Hematopoietic multipotent progenitor cell treated with erythropoietin and hydrocortisone succinate and interleukin-3 and kit ligand, for 6 days (in vitro differentiated cells): ENCODE measurements around the gene AMZ1.

Experiments
- DNase-seq: peaks from one replicate; pipeline ENCODE4 v3.0.0-alpha.2; 2015

AMZ1 gene

GRCh38 chr7:2757361-2757903 is 69.4 kb downstream of the AMZ1 start:
- no peak for DNase-seq

DNA sequence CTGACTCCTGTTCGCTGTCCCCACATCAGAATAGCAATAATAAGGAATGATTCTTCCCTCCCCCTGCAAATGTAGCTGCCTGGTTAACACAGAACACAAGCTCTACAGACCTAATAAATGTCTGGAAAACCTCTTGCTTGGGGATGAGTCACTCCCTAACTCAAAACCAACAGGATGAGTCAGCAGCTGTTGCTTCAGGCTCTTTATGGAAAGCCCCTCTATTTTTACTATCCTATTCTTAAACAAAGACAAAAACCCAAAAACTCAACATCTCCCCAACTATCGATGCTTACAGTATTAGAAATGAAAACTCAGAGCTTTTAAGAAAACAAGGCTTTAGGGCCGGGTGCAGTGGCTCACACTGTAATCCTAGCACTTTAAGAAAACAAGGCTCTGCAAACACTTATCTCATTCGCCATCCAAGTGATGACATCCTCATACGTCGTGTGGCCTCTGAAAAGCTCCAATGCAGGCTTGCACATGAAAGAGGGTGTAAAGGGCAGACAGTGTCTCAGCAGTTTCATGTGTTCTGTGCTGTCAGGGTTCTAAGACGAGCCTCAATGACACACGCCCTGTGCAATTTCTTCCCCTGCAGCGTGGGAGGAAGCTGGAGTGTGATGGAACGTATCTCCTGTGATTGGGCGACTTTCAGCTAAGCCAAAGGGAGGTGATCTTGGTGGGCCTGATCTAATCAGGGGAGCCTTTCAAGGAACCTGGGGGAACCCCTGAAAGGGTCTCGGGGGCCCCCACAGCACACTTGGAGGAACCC is 70.1 kb downstream of the AMZ1 start:
- DNase-seq, result peak; percentile 94

DNA sequence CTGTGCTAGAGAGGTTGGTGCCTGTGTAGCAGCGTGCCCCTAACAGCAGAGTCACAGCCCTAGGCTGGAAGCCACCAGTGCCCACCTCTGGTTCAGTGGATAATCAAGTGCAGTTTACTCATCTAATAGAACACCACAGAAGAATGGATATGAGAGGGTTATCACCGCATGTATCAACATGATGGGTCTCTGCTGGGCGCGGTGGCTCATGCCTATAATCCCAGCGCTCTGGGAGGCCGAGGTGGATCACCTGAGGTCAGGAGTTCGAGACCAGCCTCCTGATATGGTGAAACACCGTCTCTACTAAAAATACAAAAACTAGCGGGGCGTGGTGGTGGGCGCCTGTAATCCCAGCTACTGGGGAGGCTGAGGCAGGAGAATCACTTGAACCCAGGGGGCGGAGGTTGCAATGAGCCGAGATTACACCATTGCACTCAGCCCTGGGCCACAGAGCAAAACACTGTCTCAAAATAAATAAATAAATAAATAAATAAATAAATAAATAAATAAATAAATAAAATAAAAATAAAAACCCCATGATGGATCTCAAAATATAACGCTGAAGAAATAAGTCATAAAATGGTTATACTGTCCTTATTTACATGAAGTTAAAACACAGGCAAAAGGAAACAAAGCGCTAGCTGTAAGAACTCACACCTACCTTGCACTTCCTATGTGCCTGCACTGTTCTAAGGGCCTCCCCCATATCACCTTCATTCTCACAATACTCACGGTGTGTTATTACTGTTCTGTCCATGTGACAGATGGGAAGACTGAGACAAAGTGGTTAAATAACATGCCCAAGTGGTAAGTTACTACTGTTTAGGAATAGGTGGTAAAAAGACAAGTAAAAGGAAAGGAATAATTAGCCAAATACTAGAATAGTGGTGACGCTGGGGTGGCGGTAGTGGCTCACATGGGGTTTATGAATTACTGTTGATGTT is 70.9 kb downstream of the AMZ1 start:
- no peak for DNase-seq

- no peak for DNase-seq
These were observed 71.7 kb downstream of the AMZ1 start for GRCh38 chr7:2759736-2760097.

- DNase-seq, result peak; percentile 78
These were observed 72.3 kb downstream of the AMZ1 start for GRCh38 chr7:2760098-2760889.

DNA sequence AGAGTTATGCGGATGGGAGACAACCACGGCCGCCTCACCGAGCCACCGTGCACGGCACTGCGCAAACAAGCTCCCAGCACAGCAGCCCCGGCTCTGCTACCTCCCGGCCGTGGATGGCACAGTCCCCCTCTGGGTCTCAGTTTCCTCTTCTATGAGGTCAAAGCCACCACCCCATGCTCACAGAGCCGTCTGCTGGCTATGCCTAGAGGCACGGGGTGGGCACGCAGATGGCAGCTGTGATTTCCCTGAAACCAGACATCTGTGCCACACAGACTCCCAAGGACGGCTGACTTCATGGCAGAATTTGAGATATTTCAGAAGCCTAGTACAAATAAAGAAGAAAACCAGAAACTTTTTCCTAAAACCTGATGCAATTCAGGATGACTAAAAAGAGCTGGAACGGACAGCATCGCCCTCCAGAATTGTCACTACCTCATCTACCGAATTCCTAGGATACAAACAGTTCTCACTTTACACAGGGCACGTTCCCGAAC is 73.2 kb downstream of the AMZ1 start:
- no peak for DNase-seq

GRCh38 chr7:2761801-2762497 is 73.9 kb downstream of the AMZ1 start:
- DNase-seq, result no peak

- no peak for DNase-seq
These were observed 75.6 kb downstream of the AMZ1 start for GRCh38 chr7:2763597-2763996.

DNA sequence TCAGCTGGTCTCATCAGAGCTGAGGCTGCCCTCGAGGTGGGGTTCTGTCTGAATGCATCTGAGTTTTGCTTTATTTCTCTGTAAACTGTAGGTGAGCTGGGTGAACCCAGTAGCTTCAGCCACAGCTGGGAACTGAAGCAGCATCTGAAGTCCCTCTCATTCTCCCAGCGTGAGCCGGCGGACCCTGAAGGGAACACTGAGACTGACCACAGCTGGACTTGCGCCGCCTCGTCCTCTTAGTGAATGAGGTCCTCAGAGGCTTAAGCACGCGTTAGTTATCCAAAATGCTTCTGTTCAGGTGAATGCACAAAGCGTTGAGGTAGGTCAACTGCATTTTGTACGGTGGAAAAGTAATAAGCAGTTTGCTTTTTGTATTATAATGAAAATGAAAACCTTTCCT is 76.6 kb downstream of the AMZ1 start:
- DNase-seq, result no peak
